Measurements from ENCODE around the gene UNC5A.

UNC5A gene

DNA sequence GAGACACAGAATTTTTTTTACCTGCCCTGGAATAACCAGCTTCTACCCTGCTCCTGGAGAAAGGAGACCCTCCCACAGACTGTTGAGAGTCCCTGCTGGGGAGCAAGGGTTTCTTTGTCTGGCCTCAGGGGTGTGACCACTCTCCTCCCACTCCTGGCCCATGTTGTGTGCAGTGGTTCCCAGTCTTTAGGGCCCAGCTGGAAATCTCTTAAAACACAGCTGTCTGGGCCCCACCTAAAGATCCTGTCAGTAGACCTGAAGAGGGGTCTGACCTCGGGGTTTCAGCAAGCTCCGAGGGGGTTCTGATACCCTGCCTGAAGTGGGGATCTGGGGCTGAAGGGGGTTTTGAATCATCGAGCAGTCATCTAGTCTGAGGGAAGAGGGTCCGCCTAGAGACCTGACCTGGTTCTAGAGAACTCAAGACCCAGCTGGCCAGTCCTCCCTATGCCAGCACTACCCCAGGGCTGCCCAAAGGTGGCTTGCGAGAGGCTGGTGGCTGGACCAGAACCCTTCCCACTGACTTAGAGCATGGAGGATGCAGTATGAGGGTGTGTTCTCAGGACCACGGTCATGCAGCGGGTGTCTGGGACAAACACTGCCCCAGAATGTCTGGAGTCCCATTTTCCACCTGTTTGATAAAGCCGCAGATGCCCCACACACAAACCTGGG lies 8.1 kb upstream of the UNC5A start:
- DNase-seq: no peak

DNA sequence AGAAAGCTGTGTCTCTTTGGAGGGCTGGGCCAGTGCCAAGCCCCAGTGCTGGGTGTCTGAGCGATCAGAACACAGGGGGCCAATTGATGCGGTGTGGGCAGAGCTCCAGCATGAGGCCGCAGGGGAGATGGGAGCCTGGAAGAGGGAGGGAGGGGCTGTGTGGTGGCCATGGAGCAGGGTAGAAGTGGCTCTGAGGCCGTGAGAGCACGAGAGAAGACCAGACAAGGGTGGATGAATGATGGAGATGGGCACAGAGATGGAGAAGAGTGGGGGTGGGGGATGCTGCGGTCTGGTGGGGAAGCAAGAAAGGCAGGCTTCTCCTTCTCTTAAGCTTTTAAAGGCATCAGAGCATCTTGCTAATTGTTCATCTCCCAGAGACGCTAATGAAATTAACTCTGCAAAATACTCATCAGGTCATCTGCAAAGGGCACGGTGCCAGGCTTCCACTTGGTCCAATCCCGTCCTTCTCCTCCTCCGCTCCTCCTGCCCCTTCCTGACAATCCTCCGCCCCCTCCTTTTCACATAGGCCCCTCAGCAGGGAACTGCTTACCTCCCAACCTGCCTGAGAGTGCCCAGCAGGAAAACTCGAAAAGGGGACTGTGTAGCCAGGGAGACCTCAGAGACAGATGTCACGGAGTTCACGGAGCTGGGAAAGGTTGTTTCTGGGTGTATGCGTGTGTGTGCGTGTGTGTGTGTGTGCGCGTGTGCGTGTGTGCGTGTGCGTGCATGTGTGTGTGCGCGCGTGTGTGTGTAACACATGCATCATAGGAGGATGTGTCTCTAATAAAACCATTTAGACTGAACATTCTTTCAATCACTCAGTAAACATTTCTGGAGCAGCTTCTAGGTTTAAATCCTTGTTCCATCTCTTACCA lies 7.1 kb upstream of the UNC5A start:
- no peak for DNase-seq

DNA sequence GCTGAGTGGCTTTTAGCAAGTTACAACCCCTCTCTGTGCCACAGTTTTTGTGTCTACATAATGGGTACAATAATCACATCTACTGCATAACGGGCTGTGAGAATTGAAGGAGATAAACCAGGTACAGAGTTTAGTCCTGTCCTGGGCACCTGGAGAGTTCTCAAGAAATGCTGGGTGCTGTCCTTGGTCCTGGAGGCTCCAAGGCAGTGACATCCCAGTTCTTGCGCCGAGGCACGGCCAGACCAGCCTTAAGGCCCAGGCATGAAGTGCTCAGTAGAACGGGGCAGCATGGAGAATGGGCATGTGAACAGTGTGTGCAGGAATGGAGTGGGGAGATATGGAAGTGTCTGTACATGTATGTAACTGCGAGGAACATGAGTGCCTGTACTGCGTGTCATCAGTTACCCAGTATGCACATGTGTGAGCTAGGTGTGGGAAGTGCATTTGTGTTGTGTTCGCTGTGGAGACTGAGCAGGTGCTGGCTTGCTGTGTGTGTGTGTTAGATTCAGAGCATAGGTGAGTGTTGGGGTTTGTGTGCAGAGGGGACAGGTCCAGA lies 6.3 kb upstream of the UNC5A start:
- DNase-seq: no peak

DNA sequence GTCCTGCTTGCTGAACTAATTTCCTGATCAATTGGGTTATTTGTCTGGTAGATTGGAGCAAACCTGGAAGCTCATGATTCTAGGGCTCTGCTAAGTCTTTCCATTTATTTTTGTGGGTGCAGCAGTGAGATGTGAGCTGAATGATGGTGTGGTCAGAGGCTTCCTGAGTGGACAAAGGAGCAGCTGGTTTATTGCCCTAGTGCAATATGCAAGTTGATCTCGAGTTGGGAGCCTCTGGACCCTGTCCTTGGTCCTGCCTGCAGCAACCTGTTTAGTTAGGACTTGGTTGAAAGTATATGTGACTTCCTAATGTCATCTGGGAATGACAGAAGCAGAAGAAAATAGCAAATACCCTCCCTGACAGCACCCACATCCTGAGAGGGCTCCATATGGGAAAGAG lies 4.2 kb upstream of the UNC5A start:
- no peak for DNase-seq

DNA sequence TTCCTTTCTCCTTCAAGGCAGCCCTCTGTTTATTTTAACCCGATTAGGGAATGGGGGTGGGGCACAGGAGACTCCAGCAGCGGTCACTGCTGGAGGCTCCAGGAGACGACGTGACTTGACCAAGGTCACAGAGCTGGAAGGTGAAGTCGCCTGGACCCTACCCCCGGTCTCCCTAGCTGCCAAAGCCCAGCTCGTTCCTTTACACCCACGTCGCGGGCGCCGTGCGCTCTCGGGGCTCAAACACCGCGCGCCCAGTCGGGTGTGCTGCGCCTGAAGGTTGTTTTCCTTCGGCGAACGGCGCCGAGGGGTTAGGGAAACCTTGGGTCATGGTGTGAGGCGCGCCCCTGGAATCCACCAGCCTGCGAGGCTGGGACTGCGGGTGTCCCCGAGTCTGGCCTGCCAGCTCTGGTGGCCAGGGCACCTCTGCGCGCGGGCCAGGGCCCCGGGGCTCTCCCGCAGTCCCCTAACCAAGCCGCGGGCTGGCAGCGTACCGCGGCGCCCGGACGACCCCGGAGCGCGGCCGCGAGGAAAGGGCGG lies 747 bp upstream of the UNC5A start:
- no peak for DNase-seq

DNA sequence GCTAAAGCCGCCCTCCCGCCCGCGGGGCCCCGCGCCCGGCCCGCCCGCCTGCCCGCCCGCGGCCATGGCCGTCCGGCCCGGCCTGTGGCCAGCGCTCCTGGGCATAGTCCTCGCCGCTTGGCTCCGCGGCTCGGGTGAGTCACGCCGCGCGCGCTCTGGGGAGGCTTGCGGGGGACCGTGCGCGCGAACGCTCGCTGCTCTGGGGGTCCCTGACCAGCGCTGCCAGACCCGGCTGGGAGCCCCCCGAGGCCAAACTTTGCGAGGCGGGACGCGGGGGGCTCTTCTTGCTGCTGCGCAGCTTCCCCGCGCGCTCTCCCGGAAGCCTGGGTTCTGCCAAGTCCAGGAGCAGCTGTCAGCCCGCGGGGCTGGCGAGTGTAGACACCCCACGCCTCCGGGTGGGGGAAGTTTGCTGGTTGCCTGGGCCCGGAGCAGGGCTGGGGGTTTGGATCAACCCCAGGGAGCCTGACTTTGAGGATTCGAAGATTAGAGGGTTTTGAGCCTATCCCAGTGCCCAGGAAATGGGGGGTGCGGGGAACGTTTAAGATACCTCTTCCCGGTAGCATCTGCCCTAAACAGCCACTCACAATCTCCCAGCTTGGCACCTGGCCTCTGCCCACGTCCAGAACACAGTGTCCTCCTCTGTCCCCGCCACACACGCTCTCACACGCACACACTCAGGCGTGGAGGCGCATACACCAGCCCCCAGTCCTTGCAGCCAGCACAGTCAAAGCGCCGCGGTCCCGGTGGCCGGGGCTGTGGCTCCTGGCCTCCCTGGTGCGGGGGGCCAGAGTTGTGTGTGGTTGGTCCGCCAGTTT lies 535 bp downstream of the UNC5A start:
- no peak for DNase-seq

DNA sequence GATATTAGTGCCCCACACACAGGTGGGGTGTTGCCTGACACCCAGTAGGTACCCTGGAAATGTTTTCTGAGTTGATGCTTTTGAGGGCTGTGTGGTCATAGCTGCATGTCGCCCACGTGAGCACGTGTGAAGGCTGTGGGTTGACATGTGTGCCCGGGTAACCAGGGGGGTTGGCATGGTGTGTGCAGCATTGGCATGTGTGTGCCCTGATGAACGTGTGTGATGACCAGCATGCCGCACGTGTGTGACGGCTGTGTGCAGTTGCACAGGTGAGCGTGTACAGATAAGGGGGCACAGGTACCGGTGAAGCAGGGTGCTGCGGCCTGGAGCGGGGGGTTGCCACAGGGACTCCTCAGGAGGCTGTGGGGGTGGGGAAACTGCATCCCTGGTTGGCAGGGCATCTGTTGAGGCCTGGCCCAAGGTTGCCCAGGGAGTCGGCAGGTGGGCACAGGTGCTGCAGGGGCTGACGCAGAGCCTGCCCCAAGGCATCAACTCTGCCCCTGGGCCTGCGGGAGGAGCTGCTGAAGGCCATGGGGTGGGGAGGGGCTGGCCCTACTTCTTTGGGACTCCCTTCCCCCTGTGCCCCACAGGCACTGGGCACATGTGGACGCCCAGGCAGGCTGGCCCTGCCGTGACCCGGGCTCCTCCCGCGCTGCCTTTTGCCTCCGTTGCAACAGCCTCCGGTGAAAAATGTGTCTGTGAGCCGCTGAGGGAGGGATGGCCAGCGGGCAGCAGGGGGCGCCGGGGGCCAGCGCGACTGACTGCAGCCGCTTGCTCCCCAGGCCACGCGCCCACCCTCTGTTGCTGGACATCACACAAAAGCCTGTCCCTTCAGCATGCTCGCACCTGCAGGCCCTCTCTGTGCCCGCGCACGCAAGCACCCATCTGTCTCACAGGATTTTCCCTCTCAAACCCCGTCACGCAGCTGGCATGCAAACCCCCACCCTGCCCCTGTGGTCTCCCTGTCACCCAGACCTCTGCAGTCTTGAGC lies 2.2 kb downstream of the UNC5A start:
- DNase-seq: no peak

DNA sequence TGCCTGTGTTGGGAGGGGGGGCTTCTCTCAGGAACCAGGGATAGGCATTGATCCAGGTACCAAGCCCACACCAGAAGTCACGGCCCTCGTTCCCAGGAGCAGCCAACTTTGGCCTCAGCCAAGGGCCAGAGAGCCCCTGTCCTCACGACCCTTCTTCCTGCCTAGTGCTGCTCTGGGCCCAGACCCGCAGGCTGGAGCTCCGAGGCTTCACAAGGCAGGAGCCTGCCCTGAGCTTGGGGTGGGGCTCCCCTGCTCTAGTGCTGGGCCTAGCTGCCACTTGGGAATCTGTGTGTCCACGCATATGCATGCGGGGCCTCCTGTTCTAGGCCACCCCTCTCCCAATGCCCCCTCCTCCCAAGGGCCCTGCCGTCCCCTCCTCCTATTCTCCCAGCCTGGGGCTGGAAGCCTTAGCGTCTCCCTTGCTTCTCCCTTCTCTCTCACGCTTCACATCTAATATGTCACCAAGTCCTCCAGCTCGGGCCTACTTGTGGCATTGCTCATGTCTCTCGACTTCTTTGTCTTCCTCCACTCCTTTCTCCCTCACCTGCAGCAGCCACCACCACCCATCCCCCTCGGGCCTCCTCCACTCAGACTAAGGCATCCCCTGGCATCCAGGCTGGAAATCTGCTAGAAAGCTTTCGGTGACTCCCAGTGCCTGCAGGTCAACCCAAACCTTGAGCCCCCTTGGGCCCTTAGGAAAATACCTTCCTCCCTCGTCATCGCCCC lies 3.4 kb downstream of the UNC5A start:
- DNase-seq: no peak

DNA sequence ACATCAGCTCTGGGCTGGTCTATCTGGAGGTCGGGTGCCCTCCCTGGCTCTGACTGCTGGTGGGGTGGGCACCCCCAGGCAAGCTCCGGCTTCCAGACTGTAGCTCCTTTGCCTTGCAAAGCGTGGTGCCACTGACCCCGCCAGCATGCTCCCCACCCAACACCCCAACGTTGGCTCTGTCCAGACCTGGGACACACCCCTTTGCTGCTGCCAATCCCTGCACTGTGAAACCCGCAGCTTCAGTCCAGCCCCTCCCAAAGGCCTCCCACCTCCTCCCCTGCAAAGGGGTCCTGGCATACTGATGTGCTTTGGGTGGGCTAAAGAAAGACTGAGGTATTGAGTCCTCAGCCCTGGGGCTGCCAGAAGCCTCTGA lies 3.9 kb downstream of the UNC5A start:
- DNase-seq: no peak

DNA sequence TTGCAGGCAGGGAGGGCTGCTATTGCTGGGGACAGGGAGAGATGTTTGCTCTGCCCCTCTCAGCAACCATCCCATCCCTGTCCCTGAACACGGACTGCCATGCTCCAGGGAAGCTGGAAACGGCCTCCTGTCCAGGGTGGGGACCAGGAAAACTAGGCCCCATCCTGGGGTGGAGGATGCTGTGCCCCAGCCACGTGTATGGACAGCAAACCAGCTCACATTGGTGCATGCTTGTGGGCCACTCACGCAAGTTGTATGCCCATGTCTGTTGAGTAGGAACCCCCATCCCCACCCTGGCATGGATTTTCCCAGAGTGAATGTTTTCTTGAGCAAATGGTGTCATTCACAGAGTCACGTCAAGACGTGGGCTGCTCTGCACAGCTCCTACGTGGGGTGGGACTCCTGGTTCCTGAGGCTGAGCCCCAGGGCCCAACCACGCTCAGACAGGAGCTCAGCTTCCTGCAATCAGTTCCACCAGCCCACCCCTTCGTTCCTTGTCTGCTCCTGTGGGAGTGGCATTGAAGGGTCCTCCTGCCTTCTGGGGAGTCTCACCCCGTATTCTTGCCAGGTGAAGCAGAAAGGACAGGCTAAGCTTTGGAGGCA lies 4.6 kb downstream of the UNC5A start:
- no peak for DNase-seq

DNA sequence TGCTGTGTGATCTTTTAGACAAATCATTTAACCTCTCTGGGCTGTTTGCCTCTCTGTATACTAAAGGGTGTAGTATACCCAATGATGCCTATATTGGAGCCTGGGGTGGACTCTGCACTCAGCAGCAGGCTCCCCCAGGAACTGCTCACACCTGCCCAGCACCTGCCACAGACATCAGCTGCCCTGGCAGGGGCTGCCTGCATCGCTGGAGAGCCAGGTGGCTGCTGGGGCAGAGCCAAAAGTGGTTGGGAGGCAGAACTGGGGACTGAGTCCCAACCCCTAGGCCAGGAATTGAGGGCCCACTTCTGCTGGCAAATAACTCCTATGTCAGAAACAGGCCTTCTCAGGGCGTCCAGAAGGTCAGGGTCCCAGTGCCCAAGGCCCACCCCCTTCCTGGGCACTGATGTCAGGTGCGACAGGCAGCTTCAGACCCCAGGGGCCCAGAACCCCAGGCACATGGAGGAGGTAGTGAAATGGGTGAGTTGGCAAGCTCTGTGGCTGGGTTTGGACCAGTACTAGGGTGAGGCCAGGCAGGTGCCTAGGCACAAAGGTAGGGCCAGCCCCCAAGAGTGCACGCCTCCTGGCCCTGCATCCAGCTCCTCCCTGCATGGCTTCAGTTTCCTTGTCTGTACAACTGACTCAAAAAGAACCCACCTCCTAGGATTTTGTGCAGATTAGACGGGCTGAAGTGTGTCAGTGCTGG lies 5.8 kb downstream of the UNC5A start:
- DNase-seq: no peak

DNA sequence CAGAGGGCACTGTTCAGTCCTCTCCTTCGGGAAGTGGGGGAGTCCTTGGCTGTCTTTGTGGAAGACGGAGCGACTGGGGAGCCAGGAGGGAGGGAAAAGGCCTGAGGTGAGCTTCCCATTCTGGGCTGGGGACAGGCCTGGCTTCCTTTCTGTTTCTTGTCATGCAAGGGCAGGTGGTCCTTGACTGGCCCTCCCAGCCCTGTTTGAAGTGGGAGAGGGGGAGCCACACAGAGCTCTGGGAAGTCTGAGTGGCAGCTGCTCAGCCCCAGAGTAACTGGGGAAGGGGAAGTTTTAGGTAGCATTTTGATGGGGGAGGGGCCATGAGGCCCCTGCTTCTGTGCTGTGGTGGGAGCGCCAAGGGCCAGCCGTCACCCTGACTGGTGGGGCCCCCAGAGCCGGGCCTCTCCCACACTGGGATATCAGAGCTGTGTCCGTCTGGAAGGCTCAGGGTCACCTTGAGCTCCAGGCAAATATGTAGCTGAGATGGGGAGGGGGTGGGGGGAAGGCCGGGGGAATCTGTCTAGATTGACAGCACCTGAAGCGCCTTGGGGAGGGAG lies 6.5 kb downstream of the UNC5A start:
- DNase-seq: no peak

DNA sequence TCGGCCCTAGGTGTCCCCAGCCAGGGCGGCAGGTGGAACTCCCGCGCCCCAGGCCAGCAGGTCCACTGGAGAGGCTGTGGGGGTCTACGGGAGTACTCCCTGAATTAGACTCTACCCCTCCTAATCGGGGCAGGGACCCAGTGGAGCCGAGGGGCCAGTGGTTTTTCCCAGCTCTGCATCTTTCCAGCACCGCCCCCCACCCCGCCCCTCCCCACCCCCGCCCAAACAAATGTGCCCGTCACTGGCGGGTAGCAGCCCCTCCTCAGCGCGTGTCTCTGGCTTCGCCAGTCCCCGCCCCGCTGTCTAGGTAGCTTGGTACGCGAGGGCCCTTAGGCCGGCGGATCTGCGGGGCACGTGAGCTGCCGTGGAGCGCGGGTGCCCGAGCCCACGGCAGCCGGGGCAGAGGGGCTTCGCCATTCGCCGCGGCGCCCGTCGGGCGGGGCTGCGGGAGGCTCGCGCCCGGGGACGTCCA lies 7.0 kb downstream of the UNC5A start:
- no peak for DNase-seq

DNA sequence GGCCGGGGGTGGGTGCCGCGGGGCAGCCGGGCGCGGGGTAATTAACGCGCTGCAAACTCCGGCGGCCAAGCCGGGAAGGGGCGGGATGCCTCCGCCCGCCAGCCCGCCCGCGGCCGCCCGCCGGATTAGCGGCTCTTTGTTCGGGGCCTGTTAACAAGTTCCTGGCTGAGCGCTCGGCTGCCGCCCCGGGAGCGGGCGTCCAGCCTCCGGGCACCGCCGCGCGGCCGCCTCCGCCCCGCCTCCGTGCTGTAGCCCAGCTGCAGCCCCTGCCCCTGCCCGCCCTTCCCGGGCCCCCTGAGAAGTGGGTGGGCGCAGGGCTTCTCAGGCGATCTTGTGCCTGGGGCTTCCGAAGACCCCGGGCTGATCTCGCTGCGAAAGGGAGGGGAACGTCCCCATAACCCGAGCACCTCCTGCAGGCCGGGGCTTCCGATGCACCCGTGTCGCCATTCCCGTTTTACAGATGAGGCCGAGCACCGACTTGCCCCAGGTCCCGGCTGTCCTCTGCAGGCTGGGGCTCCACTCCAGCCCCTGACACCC lies 7.5 kb downstream of the UNC5A start:
- no peak for DNase-seq

DNA sequence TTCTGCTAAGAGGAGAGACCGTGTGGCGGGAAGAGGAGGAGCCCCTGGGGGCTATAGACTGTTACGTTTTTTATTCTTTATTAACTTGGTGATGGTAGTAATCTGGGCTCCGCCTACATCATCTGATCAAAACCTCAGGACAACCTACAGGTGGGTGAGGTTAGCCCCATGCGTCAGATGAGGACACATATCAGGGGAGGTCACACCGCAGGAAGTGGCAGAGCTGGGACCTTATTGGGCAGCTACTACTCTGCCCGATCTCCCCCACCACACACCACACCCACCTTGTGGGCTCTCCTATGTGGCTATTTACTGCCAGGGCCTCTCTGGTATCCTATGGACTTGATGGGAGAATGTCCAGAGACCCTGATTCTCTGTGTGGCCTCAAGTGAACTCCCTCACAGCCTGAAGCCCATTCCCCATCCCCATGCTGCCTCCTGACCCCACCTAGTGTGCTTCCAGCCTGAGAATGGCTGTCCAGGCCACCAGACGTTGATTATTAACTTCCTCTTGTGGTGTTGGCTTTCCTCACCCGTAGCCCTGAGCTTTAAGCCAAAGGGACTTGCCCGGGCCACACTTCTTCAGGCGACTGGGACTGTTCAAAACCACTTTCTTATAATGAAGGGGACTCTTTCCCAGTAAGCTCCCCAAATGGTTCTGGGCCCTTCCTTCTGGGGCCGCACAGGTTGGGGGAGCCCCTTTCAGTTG lies 8.2 kb downstream of the UNC5A start:
- DNase-seq: no peak

DNA sequence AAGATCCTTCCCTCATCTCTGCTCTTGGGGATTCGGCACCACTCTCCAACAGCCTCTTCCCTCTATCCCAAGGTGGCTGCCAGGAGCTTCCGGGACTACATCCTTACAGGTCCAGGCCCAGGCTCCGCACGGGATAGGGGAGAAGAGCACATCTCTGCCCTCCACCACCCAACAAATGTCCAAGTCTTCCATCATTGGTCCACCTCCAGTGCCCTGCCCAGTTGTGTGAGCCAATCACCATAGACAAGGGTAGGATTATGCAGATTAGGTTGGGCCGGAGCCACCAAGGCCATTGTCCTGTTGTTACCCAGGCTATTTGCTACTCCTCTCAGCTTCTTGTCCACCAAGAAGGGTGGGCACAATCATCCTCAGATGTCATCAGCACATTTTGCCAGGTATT lies 9.1 kb downstream of the UNC5A start:
- DNase-seq: no peak

DNA sequence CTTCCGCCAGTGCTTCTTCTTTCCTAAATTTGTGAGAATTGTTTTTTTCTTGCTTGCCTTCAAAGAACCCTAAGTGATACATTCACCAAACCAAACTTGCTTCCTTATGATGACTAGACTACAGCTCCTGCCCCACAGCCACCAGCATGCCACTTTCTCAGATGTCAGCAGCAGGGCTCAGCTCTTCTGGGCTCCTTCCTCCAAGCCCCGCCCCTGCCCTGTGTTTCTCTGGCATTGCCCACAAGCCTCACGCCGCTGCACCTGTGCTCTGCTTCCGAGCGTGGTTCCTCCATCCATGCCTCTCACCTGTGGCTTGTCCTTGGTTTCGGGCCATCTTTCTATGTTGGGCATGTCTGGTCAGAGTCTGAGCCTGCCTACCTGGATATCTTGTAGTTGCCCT lies 10.6 kb downstream of the UNC5A start:
- DNase-seq: no peak

DNA sequence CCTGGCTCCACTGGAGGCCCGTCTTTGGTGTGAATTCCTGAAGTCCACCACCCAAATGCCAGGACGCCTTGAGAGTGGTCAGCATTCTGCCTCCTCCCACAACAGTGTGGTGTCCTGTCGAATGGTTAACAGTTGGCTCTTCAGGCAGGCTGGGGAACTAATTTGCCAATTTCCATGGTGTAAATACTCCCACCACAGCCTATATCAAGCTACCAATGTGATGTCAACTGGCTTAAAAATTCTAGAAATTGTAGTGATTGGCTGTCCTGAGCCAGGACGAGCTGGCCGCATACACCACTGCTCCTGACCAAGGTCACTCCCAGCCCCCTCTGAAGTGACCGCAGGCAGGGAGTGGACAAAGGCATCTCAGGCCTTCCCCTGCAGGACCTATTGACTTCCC lies 11.1 kb downstream of the UNC5A start:
- no peak for DNase-seq

Measured in SIG-M5 (cell line).